ENCODE results near the gene SCAMP2. TPM values are rescaled to one million over a fixed set of nuclear protein-coding genes. Genes with fewer than 3 reads are reported as not detected.
A peak's percentile ranks its signal among the peaks of the same experiment; 100 is the strongest.

Gene SCAMP2
- total RNA-seq, 2 donors from 2014 or later, result 33.5 to 36.9 TPM

DNA sequence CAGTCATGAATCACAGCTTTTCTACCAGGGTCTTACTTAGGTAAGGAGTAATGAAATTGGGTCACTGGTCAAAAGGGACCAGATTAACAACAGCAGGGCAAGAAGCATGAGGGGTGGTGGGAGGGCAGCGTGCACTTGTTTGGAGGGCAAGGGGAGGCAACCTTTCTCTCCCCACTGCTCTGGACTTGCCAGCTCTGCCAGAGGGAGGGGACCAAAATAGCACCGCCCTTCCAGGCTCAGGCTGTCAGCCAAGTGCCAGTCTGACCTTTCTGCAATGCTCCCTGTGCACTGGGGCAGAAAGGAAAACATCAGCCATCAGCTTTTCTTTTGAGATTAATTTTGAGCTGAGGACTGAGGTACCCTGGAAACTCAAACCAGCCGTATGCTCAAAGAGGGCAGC, 25.7 kb downstream of the SCAMP2 start:
- ATAC-seq (no peak), DNase-seq (peak in 1 of 4 donors; percentile 33)
- no peak overlapping the region for H3K27ac ChIP-seq
- intact Hi-C loops (cut with DNase I), result loop anchor here (10.0 kb wide), 1 partner anchor 57 kb away; the partner anchor contains the start of gene FAM219B
- peaks cover under 1 to 30% of the 10 kb centered on the region in 2 donors for H3K36me3 ChIP-seq (replicated peaks in 1 of 2; ENCODE audit: insufficient read depth in 1 of 2, low read depth in 2 of 2)
- no peak overlapping the region for H3K4me3 ChIP-seq
- H3K4me1 ChIP-seq, result peaks cover 8% of the 10 kb centered on the region
- no peaks in the 10 kb centered on the region for H3K9me3 ChIP-seq
- TF ChIP-seq POLR2A (IDR thresholded peaks at IDR 0.05) (no peak), CTCF (IDR thresholded peaks at IDR 0.05) (no peak)
- 86 to 95% methylated on average over 2 to 3 of the region's 3 CpGs for WGBS, 2 donors
- no peaks in the 10 kb centered on the region for H3K27me3 ChIP-seq

DNA sequence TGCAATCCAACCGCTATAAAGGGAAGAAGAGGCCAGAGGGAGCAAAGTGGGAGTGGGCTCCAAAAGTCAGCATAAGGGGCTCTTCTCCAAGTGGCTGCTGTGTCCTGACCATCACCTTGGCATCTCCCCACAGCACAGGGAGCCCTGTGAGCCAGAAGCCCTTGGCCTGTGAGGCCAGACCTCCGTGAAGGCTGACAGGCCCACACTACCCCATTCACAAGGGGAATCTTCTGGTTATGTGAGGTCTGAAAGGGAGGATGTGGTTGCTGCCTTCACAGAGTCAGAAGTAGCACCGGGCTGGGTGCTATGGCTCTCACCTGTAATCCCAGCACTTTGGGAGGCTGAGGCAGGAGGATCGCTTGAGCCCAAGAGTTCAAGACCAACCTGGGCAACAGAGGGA, 27.6 kb downstream of the SCAMP2 start:
- intact Hi-C loops (cut with DNase I), result loop anchor here (10.0 kb wide), 1 partner anchor 59 kb away; the partner anchor contains the start of gene FAM219B
- 85 to 96% methylated on average over 4 of the region's 4 CpGs for WGBS, 2 donors
- ATAC-seq (no peak), DNase-seq (no peak)
- Histone ChIP-seq H3K36me3 (replicated peaks in 1 of 2; ENCODE audit: insufficient read depth in 1 of 2, low read depth in 2 of 2) (peaks cover 0 to 11% of the 10 kb centered on the region in 2 donors), H3K9me3 (no peaks in the 10 kb centered on the region), H3K4me3 (no peak overlapping the region), H3K4me1 (peaks cover 21% of the 10 kb centered on the region), H3K27me3 (no peaks in the 10 kb centered on the region), H3K27ac (no peak overlapping the region)
- TF ChIP-seq POLR2A (IDR thresholded peaks at IDR 0.05) (no peak), CTCF (IDR thresholded peaks at IDR 0.05) (no peak)

GRCh38 chr15:74845208-74845568, 28.0 kb downstream of the SCAMP2 start:
- ATAC-seq (no peak), DNase-seq (no peak)
- WGBS, 2 donors, result 81 to 89% methylated on average over 4 to 5 of the region's 5 CpGs
- TF ChIP-seq POLR2A (IDR thresholded peaks at IDR 0.05) (no peak), CTCF (IDR thresholded peaks at IDR 0.05) (no peak)
- no peak overlapping the region for H3K27ac ChIP-seq
- H3K4me1 ChIP-seq, result peaks cover 21% of the 10 kb centered on the region
- H3K36me3 ChIP-seq (replicated peaks in 1 of 2; ENCODE audit: insufficient read depth in 1 of 2, low read depth in 2 of 2), result peaks cover 0 to 7% of the 10 kb centered on the region in 2 donors
- intact Hi-C loops (cut with DNase I), result loop anchor here (10.0 kb wide), 1 partner anchor 60 kb away; the partner anchor contains the start of gene FAM219B
- no peaks in the 10 kb centered on the region for H3K9me3 ChIP-seq
- no peak overlapping the region for H3K4me3 ChIP-seq
- H3K27me3 ChIP-seq, result no peaks in the 10 kb centered on the region

- no peak for DNase-seq
- intact Hi-C loops (cut with DNase I), result loop anchor here (10.0 kb wide), 1 partner anchor 60 kb away; the partner anchor contains the start of gene FAM219B
- 76 to 81% methylated on average over 10 to 12 of the region's 12 CpGs for WGBS, 2 donors
- Histone ChIP-seq H3K27ac (no peak overlapping the region), H3K27me3 (no peaks in the 10 kb centered on the region), H3K4me1 (peaks cover 21% of the 10 kb centered on the region), H3K9me3 (no peaks in the 10 kb centered on the region), H3K36me3 (replicated peaks in 1 of 2; ENCODE audit: insufficient read depth in 1 of 2, low read depth in 2 of 2) (peaks cover 0 to 6% of the 10 kb centered on the region in 2 donors), H3K4me3 (no peak overlapping the region)
- TF ChIP-seq POLR2A (IDR thresholded peaks at IDR 0.05) (no peak), CTCF (IDR thresholded peaks at IDR 0.05) (no peak)
- no peak for ATAC-seq
These were observed 28.6 kb downstream of the SCAMP2 start for GRCh38 chr15:74844319-74845207.
